HG03457 (cell line): ENCODE data around the gene ARL15.

Source experiments
- ATAC-seq: cut with Tn5 transposase; IDR thresholded peaks from one replicate; pipeline ENCODE4 v1.9.1; 2021; ENCODE audit warnings: moderate number of reproducible peaks; ENCODE audit not compliant: unreplicated experiment

Gene ARL15

DNA sequence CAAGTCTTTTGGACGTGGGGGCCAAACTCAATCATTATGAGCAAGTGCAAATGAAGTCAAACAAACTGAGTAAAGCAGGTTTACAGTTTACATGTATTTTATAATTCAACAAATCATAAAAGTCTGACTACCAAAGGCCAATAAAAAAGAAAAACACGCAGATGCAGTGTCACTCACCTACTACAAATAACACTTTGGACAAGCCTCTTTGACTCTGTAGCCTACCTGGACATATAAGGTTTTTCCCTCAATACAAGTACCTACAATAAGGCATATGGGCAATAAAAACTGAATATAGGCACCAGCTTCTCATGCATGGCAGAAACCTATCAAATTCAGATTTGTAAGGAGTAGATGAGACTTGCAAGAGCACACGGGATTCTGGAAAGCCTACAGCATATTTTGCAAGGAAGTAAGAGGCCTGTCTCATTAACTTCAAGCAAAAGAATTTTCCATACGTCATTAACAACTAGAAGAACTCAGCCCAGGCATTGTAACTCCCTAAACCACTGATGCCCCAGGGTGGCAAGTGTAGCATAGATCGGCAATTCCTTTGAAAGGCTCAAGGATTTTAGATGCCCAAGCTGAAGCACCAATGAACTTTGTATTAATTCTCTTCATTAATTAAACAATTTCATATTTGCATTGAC lies 21.7 kb downstream of the ARL15 start:
- no peak for ATAC-seq

DNA sequence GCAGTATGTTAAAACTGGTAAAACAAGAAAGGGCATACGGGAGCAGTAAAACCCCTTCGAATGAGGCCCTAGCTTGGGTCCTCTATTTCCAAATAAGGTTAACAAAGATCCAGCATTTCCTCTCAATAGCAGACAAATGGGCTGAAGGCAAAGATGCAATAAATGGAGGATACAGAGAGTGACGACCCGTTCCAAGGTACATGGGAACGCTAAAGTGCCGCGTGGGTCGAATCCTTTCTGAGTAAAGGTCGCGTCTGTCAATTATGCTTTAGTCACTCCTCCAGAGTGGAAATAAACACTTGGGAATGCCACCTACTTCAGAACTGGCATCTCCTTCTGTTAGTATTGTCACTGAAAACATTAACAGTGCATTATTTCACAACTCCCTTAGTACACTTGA lies 24.7 kb downstream of the ARL15 start:
- no peak for ATAC-seq

DNA sequence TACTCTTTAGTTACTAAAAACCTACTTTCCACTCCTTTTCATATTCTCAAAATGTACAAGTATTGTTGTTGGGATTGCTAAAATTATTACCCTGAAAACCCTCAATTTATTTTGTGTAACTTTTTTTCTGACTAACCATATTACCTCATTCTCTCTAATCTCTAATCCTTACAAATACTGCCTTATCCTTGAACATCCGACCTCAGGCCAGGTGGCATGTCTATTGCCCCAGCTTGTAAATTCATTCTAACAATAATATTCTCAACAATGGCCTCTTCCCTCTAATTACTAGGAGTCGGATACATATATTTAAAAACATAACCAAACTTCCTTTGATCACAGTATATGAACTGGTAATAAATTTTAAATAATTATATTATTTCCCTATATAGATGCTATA lies 25.8 kb downstream of the ARL15 start:
- no peak for ATAC-seq

DNA sequence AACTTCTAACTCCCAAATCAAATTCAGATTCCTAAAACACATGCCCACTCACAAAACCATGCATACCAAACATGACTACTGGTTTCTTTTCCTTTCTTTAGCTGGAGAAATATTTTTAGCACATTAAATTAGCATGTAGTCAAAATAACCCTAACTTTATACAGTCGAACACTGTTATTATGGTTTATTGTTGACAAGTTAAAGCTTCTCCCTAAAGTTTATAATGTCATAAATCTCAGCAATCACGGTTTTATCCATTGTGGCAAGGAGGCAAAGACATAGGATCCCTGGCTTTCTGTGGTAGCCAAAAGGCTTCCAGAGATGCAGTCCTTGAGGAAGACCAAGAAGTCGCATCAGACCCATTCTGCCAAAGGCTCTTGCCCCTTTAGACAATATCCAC lies 27.5 kb downstream of the ARL15 start:
- no peak for ATAC-seq

DNA sequence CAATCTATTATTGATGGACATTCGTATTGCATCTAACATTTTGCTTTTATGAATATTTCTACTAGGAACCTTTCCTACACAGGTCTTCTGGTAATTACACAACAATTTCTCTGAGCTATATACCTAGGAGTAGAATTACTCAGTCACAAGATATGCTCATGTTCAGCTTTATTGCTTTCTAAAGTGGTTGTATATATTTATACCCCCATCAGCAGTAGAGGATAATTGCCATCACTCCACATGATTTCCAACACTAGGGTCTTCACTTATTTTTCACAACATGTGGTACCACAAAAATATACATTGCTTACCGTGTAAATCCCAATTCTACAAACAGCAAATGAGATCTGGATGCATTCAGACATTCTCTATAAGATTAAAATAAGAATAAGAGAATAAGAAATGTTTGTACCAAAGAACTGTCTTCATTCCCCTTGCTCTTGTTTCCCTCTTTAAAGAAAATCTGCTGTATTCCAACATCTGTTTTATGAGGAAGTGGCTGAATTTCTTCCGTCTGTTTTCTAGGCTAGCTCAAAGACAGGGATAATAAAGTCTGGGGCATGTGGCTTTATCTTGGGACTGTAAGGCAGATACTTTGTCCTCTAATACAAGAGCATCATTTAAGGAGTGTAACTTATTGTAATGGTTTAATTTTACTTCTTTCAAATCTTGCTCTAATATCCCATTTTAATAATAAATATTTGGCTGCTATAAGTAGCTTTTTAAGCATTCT lies 28.2 kb downstream of the ARL15 start:
- no peak for ATAC-seq

DNA sequence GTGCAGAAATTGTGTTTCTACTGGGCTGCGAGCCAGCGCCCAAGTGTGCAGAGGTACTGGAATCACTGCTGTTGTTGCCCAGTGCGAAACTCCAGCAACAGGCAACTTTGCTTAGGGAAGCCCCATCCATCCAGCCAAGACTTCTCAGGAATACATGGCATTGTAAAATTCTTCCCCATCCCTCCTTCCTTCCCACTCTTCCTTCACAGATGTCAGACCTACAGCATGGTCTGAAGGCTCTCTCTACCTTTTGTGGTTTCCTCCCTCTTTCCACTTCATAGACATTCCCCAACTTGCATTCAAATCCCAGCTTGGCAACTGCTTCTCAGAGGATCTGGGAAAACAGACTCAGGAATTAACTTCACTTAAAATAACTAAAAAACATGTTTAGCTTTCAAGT lies 30.4 kb downstream of the ARL15 start:
- ATAC-seq: no peak

DNA sequence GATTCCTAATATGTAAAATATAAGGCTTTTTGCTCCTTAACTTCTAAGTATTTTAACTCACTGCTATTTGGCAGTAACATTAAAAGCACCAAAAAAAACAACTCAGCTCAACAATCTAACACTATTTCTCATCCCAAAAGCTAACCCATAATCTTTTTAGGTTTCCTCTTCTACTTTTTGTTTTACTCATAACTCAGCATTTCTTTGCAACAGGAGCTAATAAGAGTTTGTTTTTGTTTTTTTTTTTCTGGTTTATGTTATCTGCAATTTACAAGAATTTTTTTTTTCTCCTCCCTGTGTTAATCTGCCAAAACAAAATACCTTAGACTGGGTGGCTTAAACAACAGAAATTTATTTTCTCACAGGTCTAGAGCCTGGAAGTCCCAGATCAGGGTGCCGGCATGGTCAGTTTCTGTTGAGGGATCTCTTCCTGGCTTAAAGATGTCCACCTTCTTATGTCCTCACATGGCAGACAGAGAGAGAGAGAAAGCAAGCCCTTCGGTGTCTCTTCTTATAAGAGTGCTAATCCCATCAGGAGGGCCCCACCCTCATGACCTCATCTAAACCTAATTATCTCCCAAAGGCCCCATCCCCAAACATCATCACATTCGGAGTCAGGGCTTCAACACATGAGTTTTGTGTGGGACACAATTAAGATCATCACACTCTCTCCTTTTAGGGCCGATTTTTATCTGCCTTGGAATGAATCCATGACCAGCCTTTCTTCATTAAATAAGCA lies 31.2 kb downstream of the ARL15 start:
- ATAC-seq: no peak

DNA sequence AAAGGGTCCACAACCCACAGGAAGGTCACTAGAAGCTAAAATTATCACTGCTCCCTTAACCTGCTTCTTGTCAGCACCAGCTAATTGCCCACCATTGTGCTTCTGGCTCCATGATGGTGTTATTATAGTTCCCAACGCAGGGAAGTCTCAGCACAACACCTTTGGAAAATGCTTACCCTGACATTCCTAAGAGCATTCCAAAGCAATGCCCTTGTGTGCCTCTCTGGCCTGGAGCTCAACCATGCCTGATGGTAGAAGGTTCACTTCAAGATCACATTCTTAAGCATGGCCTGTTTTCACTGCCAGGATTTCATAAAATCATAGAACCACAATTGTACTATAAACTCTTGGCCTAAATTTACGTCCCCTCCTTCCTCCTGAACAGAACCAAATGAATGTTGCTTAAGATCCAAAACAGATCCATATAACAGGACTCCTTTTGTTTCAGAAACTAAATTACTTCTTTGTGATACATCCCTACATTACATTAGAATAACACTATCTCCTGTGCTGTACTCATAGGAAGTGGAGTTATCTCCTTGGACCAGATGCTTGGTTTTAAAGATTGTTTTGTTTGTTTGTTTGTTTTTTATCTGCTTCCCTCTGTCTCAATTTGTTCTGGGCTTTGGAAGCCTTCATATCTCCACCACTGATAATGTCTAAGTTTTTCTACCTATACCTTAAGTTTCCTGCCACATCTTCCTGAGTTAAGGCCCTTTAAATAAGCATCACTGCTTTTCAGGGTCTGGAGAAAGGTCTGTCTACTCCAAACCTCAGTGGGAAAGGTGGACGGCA lies 32.1 kb downstream of the ARL15 start:
- ATAC-seq: no peak

DNA sequence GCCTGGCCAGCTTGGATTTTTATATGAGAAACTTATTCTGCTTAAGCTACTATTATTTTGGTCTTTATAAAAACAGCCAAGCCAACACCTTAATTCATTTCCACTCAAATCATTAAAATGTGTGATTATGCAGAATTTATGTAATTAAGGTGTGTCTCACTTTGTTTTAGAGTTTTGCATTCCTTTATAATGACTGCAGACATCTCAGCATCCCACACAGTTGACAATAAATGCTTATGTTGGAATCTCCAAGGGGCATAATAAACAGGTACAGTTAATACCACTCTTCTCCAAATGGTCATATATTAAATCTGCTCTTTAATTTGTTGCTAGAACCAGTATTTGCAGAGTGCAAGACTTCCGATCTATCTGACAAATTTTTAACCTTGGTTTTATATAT lies 34.3 kb downstream of the ARL15 start:
- ATAC-seq: no peak

DNA sequence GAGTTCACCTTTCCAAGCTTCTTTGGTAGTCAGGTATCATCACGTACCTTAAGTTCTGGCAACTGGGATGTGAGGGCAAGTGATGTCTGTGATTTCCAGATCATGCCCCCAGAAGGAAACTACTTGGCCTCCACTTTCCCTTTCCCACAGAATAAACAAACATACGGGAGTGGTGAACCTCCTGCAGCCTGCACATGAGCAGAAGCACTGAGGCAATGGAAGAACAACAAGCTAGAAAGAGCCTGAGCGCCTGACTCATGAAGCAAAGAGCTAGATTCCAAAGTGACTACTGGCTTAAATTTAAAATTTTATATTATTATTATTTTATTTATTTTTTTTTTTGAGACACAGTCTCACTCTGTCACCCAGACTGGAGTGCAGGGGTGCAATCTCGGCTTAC lies 35.0 kb downstream of the ARL15 start:
- no peak for ATAC-seq

DNA sequence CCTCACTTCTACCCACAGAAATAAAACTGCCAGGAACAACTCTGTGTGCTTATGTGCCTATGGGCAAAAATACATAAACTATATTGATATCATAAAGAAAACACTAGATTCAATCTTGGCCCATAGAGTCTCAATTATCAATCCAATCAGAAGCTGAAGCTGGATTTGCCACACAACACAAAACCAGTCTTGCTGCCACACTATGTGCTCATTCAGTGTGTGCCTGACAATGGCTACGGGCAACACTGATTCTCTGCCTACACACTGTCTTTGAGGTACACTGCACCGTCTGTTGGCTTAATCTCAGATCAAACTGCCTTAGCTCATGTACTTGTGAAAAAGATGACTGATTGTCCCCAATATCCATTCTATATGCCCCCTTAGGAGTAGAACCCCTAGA lies 35.4 kb downstream of the ARL15 start:
- ATAC-seq: no peak

DNA sequence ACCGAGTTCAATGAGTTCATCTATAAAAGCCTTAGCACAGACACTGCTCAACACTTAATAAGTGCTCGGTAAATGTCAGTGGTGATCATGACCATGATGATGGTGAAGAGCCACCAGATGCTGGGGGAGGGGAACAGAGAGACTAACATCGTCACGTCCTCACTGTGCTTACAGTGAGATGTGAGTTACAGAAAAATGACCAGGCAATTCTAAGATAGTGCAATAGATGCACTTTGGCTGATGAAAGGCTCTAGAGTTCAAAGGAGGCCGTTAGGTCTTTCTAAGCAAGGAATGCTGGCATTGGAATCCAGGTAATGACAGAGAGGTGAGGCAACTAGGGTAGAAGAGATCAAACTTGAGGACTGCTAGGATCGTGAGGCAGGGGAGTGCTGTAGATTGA lies 36.7 kb downstream of the ARL15 start:
- ATAC-seq: no peak

DNA sequence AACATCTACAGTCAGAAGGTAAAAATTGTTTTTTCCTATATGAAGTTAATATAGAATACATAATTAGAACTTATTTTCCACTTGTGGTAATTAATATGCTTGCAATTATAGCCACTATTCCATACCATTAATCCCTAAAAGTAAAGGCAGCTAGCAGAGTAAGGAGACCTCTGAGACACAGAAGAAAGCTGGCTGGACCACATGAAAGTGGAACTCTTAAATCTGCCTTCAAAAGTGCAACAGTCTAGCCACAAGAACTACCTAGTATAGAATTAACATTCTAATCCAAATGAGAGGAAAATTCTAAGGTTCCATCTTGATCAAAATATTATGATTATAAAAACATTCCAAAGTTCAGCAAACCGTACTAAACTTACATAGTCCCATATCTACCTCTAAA lies 37.6 kb downstream of the ARL15 start:
- no peak for ATAC-seq

DNA sequence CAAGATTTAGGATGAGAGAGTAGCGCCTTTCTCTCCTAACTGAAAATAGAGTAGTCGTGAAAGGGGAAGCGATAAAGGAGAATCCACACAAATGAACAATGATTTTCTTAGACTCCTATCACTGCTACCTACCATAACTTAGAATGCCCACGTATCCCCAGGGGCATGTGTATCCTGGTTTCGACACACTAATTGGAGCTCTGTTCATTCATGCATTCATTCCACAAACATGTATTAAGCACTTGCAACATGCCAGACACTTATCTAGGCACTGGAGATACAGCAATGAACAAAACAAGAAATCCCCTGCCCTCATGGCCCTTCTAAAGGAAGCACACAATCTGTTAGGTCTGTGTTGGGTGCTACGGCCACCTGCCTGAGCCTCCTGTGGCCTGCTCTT lies 40.0 kb downstream of the ARL15 start:
- no peak for ATAC-seq

DNA sequence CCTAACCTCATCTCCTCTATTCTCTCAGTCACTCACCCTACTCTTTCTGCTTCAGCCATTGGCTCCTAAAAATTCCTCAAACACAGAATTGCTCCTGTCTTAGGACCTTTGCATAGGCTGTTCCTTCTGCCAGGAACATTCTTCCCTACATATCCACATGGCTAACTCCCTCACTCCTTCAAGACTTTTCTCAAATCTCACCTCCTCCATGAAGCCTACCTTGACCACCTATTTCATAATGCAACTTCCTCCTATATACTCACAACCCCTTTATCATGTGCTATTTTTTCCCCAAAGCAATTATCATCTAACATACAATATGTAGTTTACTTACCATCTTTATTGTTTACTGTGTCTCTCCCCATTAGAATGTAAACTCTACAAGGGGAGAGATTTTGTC lies 45.8 kb downstream of the ARL15 start:
- ATAC-seq: no peak

DNA sequence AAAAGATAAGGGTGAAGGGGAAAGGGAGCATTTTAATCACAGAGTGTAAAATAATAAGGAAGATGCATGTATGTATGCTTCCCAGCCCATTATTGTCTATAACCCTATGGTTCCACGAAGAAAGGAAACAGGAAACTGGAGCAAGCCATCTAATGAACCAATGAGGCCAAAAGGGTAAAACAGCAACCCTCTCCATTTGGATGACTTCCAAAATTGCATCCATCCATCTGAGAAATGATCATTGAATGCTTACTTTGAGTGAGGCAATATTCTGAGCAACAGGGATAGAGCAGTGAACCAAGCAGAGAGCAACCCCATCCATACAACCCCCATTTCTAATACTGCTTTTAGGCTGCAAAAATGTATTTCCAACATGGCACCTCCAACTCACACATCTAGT lies 46.9 kb downstream of the ARL15 start:
- ATAC-seq: no peak

DNA sequence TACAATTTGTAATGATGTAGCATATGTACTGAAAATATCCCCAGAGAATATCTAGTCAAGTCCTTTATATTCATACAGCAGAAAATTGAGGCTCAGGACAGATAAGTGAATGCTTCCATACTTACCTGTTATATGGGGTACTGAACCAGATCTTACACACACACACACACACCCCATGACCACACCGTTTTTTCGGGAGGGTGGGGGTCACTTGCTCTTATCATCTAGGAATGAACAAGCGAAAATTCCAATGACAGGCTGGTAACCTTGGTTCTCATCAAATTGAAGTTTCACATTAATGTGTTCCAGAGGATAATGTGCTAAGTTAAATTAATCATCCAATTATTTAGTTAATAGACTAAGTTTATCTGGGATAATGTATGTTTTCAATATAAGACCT lies 48.8 kb downstream of the ARL15 start:
- no peak for ATAC-seq

DNA sequence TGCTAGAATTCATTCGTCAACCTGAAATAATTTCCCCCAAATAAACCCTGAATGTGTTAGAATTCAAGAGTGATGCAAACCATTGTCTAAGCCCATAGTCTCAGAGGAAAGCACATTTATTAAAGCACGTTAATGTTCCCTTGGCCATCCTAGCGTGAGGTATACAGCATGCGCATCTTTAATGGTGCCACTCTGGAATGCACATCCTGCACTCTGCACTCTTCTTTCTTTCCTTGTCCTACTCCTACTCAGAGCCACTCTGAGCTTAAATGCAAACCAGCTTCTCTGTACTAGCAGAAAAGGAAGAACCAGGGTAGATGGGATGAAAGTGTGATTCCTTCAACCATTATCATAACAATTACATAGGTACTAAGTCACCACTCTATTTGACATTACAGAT lies 50.4 kb downstream of the ARL15 start:
- ATAC-seq: no peak

DNA sequence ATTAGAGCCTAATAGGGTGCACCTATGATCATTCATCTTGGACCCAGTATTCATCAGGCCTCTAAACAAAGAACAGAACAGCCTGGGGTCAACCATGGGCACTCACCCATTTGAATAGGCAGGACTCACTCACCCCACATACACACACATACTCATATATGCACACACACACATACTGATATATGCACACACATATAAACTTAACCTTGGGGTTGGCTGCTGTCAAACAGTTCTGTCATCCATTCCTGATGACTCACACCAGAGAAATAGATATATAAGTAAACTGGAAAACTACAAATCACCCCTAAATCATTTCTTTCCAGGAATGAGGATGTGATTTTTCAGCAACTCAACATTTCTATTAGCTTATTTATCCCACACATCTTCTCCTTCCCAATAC lies 51.3 kb downstream of the ARL15 start:
- ATAC-seq: no peak

DNA sequence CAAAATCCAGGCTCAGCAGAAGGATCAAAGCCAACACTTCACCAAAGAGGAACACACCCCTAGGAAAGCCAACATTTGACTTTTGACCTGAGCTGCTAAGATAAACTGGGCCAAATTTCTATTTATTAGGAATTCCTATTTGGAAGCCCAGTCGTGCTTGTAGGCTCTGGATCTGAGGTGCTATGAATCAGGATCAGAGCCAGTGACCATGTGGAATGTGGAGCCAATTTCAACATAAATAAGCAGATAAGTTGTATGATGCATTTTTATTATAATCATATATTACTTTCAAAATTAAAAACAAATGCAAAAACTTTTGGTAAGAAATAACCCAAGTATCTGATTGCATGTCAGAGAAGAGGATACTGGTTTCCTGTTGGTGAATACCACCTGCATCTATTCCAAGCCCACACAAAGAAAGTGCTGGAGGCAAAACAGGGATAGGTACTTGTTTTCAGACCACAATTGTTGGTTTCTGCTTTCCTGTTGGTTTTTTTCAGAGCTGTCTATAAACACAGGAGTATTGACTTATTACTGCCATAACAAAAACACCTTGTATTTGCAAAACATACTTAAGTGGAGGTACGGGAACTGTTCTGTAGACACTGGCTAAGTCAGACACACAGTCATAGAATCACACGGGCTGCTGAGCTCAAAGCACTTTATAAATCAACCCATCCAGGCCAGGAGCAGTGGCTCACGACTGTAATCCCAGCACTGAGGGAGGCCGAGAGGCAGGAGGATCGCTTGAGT lies 52.8 kb downstream of the ARL15 start:
- ATAC-seq: no peak
